Mammary epithelial cell (primary cell): ENCODE results near the gene YJU2.
"Not testable (repeated sequence)": the region's sequence is repeated elsewhere in the genome, so short reads cannot be mapped to it uniquely, and the experiment has no call there.

ENCODE experiments used
- CTCF ChIP-seq, 2 donors: IDR thresholded peaks in 1 of 2; conservative IDR thresholded peaks in 1 of 2; 2 replicates each; pipeline ENCODE4 v1.5.1; 2011 to 2012; ENCODE audit warnings: inconsistent platforms in 2 of 2, low read length in 2 of 2, mild to moderate bottlenecking in 2 of 2, control low read depth in 1 of 2, low read depth in 1 of 2; ENCODE audit not compliant: insufficient read depth in 1 of 2; ENCODE audit errors: extremely low read depth in 1 of 2
- EZH2 ChIP-seq: IDR thresholded peaks from 2 replicates; pipeline ENCODE4 v1.6.1; 2012; ENCODE audit warnings: low read length, inconsistent platforms, borderline replicate concordance

DNA sequence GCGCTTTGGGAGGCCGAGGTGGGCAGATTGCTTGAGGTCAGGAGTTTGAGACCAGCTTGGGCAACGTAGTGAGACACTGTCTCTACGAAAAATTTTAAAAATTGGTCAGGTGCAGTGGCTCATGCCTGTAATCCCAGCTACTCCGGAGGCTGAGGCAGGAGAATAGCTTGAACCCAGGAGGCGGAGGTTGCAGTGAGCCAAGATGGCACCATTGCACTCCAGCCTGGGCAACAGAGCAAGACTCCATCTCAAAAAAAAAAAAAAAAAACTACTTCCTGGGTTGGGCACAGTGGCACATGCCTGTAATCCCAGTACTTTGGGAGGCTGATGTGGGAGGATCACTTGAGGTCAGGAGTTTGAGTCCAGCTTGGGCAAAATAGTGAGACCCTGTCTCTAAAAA is 15.4 kb upstream of the YJU2 start:
- not testable (repeated sequence) for TF ChIP-seq EZH2; CTCF (conservative IDR thresholded peaks at IDR 0.05 in 1 of 2, IDR thresholded peaks at IDR 0.05 in 1 of 2; ENCODE audit: extremely low read depth in 1 of 2, insufficient read depth in 1 of 2, low read depth in 1 of 2, low read length in 2 of 2)
